HG02798 (cell line): ENCODE data around the gene EFS.

Experiments
- ATAC-seq: cut with Tn5 transposase; IDR thresholded peaks from one replicate; pipeline ENCODE4 v1.9.1; 2021; ENCODE audit warnings: mild to moderate bottlenecking; ENCODE audit not compliant: unreplicated experiment, poor library complexity

Gene EFS

DNA sequence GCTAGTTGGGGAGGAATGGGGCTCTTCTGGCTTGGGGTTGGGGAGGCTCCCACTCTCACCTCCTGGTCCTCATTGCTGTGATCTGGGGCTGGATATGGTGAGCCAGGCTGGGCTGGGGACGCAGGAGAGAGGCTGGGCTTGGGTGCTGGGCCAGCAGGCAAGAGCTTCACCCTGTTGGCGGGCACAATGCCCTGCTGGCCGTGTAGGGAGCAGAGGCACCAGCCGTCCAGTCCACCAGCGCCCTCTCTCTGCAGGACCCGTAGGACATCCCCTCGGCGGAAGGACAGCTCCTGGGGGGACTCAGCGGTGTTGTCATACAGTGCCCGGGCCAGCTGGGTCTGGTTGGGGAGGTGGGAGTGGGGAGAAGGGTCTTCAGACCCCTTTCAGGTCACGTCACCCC is 4.5 kb downstream of the EFS start:
- no peak for ATAC-seq

DNA sequence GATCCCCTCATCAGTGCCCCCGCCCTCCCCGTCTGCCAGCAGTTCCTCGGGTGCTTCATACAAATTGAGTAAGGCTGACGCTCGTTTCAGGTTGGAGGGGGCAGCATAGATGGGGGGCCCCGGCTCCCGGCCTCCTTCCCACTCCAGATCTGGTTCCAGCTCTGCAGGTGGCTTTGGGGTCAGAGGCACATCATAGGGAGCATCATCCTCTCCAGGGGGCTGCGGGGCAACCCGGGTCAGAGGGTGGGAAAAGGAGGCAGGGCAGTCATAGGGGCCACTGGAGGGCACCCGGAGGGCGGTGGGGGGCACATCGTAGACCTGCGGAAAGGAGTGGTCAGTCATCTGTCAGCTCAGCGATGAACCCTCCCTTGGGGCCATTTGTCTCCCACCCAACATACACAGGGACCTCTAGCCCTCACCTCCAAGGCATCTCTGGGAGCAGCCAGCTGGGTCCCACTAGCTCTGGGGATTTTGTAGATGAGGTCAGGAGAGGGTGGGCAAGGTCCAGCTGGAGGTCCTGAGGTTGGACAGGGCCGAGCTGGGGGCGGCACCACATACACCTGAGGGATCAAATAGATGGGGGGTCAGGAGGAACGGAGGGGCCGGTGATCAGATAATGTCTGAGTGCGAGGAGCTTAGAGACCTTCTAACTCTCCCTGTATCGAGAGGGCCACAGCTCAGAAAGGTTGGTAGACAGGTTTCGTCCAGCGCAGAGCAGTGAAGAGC is 5.1 kb downstream of the EFS start:
- no peak for ATAC-seq

DNA sequence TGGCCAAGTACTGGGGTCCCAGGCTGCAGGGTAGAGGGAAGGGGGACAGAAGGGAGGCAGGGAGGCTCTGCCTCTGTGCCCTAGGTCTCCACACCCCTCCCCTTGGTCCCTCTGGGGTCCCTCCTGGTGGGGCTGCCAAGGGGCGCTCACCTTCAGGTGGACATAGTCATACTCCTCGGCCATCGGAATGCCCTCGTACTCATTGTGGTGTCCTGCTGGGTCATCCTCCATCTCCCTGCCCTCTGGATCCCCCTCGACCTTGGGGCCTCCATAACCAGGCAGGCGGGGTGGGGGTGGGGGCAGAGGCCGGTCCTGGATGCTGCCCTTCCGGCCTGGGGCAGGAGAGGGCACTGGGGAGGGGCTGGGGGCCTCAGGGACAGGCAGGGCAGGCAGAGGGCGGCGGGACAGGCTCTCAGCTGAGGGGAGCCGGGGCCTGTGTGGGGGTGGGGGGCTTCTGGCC is 5.8 kb downstream of the EFS start:
- ATAC-seq: no peak

DNA sequence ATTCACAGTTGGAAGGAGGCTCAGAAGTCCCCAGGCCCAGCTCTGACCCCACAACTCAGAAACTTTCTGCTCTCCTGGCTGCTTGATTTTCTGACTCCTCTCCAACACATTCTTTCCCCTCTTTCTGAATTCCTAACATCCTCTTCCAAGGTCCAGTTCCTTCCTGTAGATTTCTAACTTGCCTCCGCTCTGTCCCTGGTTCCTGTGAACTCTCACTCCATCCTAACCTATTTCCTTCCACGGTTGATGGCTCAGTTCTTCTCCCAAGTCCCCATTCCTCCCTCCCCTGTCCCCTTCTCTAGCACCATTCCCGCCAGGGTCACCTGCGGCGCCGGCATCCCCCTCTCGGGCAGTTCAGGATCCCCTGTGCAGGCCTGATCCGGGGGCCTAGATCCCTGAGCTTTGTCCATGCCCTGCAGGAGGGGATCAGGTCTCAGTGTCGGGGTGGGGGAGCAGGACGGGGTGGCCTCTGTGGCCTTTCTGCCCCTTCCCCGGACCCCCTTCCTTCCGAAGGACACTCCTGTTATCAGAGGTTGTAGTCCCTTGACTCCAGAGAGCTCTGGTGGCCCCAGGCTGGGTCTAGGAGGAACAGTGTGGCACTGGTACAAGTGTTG is 6.3 kb downstream of the EFS start:
- no peak for ATAC-seq

DNA sequence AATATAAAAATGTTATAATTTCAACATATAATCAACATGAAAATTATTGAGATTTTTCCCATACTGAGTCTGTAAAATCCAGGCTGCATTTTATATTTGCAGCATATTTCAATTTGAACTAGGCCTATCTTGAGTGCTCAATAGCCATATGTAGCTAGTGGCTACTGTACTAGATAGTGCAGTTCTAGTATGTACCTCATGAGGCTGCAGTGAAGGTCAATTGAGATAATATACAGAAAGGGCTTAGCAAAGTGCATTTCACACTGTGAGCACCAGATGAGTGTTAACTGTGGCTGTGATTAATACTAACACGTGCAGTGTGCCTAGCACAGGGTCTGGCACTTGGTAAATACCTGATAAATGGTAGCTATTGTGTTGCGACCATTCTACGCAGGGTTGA is 6.9 kb downstream of the EFS start:
- no peak for ATAC-seq

DNA sequence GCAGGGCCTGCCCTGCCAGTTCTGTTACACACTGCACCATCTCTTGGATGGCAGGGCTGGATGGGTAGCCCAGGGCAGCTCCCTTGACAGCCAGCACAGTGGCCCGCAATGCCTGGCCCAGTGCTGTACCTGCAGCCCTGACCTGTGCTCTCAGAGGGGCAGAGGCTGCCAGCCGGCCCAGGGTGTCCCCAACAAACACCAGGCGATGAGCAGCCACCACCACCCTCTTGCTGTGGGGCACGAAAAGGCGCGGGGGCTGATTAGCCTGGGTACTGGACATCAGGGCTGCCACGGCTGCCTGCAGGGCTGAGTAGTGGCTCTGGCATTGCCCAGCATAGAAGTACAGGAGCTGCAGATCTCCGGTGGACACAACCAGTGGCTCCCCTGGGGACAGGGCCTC is 7.7 kb downstream of the EFS start:
- ATAC-seq: no peak

DNA sequence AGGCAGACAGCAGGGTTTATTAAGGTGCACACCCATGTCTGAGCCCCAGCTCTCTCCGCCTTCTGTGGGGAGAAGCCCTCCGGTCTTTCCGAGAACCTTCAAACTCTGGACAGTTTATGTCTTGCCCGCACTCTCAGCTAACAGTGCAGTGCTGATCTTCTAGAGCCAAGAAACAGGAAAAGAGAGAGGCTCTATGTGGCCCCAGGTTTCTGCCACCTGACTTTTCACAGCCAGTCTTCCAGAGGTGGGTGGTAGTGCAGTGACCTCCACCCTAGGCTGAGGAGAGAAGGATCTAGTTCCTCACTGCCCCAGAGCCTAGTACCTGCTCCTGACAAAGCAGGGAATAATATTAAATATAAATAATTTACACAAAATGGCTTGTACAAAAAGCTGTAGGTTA is 8.3 kb downstream of the EFS start:
- ATAC-seq: no peak

DNA sequence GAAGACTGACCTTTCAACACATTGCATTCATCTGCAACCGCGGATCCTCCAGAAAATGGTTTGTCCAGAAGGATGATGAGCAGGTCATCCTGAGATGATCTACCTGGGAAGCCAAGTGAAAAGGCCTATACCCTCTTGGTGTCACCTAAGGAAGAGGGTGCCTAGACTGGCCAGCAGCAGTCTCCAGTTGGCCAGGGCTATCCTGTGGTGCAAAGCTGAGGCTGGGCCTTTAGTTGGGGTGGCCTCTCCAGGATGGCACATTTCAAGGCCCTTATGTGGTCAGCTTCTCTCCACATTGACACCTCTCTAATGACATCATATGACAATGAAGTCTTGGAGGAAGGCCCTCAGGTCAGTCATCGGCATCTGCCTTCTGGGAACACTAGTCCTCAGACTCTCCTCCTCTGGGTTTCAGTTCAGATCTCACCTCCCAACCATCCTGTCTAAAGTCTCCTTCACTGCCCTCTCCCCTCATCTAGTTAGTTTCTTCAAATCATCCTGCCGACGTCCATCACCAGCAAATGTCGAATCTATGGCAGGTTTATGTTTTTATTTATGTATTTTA is 9.0 kb downstream of the EFS start:
- no peak for ATAC-seq

DNA sequence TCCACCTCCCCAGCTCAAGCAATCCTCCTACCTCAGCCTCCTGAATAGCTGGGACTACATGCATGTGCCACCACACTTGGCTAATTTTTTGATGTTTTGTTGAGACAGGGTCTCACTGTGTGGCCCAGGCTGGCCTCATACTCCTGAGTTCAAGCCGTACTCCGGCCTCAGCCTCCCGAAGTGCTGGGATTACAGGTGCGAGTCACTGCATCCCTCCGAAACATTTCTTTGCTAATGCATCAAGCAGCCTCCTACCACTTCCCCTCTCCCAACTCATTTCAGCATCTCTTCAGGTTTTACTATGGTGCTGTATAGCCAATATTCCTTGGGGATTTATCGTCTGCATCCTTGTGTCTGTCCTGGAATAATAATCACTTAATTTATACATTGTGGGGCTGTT is 10.0 kb downstream of the EFS start:
- no peak for ATAC-seq

DNA sequence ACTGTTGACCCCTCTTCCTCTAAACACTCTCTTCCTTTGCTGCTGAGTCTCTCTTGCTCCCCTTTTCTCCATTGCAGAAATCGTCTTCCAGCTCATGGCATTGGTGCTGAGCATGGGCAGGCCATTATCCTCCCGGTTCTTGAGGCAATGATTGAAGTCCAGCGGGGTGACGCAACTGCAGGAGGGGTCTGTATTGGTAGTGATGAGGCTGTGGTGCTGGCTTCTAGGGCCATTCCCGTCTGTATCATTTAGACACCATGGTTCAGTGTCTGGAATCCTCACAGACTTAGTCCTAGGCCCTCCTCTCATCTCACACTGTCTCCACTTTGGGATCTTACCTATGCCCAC is 11.6 kb downstream of the EFS start:
- ATAC-seq: no peak

DNA sequence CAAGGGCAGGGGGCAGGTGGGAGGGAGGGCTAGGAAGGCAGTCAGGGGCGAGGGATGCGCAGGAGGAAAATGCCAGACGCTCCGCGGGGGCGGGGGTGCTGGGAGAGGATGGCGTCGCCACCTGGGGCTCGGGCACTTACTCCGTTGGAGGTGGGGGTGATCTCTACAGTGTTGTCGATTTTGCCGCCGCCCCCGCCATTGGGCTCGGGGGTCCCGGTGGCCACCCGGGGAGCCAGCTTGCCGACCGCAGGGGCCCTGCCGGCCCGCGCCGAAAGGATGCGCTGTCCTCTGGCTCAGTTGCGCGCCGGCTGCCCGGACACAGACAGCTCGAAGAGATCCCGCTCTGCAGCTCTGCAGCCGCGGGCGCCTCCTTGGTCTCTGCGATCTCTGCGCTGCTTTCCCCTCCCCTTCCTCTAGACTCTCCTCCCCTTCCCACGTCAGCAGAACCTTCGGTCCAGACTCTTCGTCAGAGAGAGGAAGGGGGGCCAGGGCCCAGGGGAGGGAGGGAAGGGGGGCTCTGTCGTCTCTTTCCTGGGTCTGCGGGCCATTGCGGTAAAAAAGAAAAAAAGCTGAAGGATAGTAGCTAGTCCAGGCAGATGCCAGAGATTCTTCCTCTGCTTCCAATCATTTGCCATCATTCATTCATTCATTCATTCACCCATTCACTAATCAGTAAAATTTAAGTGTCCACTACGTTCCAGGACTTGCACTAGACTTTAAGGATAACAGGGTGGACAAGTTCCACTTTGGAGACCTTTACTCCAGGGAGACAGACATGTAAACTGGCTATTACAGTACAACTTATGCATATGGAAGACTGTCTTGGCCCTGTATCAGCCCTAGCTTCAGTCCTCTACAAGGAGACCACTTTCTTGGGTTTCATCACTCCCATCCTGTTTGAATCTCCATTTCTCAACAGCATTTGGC is 12.2 kb downstream of the EFS start, which contains the start of gene SLC22A17:
SLC22A17 (minus strand) TSS at position 382 of the 927 bp plus-strand sequence.
- no peak for ATAC-seq

DNA sequence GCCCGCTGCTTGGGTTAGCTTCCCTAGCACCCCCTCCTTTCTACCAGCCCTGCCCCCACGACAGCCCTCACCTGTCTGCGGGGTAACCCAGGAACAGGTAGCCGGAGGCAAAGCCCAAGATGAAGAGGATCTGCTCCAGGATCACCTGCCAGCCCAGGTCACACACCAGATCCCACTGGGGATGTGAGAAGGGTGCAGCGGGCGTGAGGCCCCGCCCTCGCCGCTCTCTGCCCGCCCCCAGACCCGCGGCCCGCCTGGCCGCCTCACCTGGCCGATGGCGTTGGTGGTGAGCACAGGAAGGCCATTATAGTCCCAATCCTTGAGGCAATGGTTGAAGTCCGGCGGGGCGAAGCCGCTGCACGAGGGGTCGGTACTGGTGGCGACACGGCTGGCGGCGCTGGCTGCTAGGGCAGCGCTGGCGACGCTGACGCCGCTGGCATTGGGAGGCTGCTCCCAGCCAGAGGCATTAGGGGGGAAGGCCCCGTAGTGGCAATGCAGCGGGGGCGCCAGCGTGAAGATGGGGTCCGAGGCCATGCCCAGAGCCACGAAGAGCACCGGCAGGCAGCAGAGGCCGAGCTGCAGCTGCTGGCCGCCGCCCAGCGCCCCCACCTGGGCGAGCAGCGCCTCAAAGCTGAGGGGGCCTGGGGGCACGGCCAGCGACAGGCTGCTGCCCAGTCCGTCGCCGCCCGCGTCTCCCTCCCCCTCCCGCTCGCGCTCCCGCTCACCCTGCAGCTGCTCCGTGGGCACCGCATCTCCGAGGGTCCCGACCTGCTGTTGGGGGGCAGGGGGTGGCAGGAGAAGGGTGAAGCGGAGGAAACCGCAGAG is 13.1 kb downstream of the EFS start:
- no peak for ATAC-seq

DNA sequence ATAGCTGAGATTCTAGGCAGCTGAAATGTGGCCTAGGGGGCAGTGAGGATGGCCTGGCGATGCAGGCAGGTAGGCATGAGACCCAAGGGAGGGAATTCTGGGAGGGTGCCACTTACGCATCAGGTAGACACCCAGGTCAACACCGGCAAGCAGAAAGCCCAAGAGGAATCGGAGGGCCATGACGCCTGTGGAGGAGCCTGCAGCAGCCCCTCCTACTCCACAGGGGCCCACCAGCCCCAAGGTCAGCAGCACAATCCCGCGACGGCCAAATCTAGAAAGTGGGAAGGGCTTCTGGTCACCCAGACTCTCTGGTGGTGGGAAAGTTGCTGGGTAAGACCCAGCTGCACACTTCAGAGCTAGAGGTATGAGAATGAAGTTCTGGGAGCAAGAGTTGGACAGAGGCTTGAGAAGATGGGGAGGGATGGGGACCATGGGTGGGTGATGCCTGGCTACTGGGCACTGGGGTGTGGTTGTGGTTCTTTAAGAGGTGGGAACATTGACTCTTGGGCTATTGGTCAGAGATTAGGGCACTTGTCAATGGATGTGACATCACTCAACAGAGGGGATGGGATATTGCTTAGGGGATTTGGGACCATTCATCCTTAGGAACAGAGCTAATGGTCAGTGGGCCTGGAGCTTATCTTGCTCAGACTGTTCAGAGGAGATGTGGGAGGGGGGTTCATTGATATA is 15.7 kb downstream of the EFS start:
- ATAC-seq: no peak

DNA sequence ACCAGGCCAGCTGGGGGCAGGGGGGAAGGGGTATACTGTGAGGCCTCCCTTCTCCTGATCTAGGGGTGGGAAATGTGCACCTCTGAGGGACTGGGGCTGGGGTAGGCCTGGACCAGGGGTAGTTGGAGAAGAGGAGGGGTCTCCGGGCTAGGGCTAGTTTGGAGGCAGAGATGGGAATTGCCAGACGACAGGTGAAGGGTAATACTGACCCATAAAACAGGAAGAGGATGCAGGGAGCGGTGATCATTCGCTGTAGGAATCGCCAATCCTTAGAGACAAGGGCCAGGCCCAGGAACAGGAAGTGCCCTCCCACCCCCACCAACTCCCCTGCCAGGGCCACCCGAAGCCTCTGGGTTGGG is 16.7 kb downstream of the EFS start:
- ATAC-seq: no peak

DNA sequence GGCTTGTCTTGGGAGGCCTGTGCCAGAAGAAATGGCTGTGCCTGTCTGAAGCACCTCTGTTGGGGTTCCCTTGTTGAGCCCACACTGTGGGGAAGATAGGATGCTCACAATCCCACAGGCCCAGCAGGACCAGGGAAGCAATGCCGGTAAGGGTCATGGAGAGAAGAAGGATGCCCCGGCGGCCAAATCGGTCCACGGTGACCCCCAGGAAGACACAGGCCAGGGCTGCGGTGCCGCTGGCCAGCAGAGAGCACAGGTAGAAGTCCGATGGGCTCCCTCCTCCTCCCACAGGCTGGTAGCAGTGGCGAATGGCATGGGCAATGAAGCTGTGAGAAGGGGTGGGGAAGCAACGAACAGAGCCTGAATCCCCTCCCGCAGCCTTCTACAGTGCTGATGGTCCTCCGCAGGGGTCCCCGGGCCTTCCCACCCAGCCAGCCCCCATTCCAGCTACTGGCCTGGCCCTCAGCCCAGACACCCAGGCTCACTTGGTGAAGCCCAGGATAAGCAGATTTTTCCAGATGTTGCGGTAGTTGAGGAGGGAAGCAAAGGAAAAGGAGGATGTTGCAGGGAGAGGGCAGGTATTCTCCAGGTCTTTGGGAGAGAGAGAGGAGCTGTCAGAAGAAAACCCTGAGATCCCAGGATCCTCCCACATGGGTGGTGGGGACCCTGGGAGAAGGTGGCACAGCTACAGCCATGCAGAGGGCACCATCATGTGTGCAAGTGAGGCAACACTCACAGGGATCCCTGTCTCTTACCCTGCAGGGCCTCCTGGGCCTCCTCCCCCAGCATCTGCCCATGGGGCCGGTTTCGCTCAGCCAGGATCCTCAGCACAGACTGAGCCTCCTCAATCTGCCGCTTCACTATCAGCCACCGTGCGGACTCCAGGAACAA is 17.3 kb downstream of the EFS start:
- no peak for ATAC-seq

DNA sequence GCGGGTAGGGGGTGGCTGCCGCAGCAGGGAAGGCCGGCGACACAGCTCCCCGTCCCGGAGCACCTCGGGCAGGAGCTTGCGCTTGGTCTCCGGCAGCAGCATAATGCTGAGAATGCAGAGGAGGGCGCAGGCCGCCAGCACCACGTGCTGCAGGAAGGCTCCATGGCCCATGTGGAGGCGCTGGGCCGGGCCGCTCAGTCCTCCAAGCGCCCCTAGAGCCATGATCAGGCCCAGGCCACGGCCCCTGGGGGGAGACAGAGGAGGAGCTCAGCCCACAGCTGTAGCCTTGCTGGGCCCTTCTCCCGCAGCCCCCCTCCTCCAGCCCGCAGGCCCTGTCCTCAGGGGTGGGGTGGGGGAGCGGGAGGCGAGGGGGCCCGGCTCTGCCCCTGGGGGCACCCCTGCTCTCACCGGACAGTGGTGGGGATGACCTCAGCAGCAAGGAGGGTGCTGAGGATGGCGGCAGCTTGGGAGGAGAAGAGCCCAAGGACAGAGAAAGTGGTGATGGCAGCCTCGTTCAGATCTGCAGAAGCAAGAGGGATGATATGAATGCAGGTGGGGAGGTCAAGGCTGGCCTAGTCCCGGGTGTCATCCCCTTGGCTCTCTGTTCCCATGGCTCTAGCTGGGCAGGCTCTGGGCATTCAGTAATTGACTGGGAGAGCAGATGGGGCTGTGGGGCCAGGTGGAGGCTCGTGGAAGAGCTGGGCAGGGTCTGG is 18.1 kb downstream of the EFS start:
- no peak for ATAC-seq

DNA sequence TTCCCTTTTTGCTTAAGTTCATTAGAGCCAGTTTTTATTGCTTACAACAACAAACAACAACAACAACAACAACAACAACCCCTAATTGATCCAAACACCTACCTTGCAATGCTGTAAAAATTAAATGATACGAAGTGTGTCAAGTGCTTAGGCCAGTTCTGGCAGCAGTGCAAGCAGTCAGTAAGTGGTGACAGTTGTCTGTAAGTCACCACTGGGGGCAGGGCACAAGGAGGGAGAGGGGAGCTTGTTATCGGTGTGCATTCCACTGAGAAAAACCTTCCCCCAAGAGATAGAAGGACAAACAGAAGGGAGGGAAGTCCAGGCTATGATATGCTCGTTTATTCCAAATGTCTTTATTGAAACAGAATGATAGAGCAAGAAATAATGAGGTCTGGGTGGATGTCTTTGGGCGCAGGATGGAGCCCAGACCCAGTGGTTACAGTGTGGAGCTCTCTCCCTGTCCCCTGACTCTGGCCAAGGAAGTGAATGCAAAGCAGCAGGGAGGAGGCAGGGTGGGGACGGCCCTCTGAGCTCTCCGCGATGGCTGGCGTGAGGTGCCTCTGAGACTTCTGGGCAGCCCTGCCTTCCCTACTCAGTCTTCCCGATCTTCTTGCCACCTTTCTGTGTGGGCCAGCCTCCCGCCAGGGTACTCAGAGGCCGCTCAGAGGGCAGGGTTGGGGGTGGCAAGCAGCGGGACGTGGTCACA is 18.8 kb downstream of the EFS start:
- no peak for ATAC-seq
